Mucosa of rectum (tissue), 2 donors: ENCODE data around the gene CST4.
"Not testable (repeated sequence)": the region's sequence is repeated elsewhere in the genome, so short reads cannot be mapped to it uniquely, and the experiment has no call there.

Experiments used
- H3K27ac ChIP-seq, 2 donors: one replicate each; pipeline ENCODE4 v1.7.0; 2013; ENCODE audit warnings: inconsistent platforms in 2 of 2, low read depth in 2 of 2, low read length in 2 of 2
- H3K27me3 ChIP-seq, 2 donors: one replicate each; pipeline ENCODE4 v1.7.0; 2013; ENCODE audit warnings: low read length in 2 of 2; ENCODE audit not compliant: control insufficient read depth in 2 of 2, insufficient read depth in 2 of 2
- H3K36me3 ChIP-seq, 2 donors: one replicate each; pipeline ENCODE4 v1.7.0; 2013; ENCODE audit warnings: low read length in 2 of 2; ENCODE audit not compliant: control insufficient read depth in 2 of 2, insufficient read depth in 2 of 2
- H3K4me1 ChIP-seq, 2 donors: one replicate each; pipeline ENCODE4 v1.7.0; 2013; ENCODE audit warnings: low read length in 2 of 2, mild to moderate bottlenecking in 1 of 2; ENCODE audit not compliant: control insufficient read depth in 2 of 2, insufficient read depth in 2 of 2
- H3K4me3 ChIP-seq, 2 donors: one replicate each; pipeline ENCODE4 v1.7.0; 2013; ENCODE audit warnings: low read length in 2 of 2
- H3K9ac ChIP-seq, 2 donors: one replicate each; pipeline ENCODE4 v1.7.0; 2013; ENCODE audit warnings: low read length in 2 of 2, low read depth in 1 of 2, mild to moderate bottlenecking in 1 of 2
- H3K9me3 ChIP-seq, 2 donors: one replicate each; pipeline ENCODE4 v1.7.0; 2013; ENCODE audit warnings: low read length in 2 of 2; ENCODE audit not compliant: control insufficient read depth in 2 of 2
- donor health status: healthy.
- donor health status: Normal muscosa, but diverticular disease.

The CST4 gene

GRCh38 chr20:23711778-23712177 is 22.9 kb upstream of the CST4 start:
- not testable (repeated sequence) for H3K36me3 ChIP-seq, H3K27ac ChIP-seq, H3K27me3 ChIP-seq, H3K9me3 ChIP-seq, H3K4me1 ChIP-seq, H3K4me3 ChIP-seq, H3K9ac ChIP-seq

- no peak overlapping the region for H3K9ac ChIP-seq
- no peaks in the 10 kb centered on the region for H3K4me1 ChIP-seq
- H3K36me3 ChIP-seq = no peaks in the 10 kb centered on the region
- no peak overlapping the region for H3K27ac ChIP-seq
- no peaks in the 10 kb centered on the region for H3K27me3 ChIP-seq
- no peak overlapping the region for H3K4me3 ChIP-seq
- H3K9me3 ChIP-seq = no peaks in the 10 kb centered on the region
Measured at GRCh38 chr20:23710771-23711170, 21.9 kb upstream of the CST4 start.

GRCh38 chr20:23705895-23706294 is 17.1 kb upstream of the CST4 start:
- Histone ChIP-seq H3K4me3 (no peak overlapping the region), H3K9me3 (no peaks in the 10 kb centered on the region), H3K9ac (no peak overlapping the region), H3K36me3 (no peaks in the 10 kb centered on the region), H3K27ac (no peak overlapping the region), H3K4me1 (no peaks in the 10 kb centered on the region), H3K27me3 (no peaks in the 10 kb centered on the region)

- H3K36me3 ChIP-seq = no peaks in the 10 kb centered on the region
- no peaks in the 10 kb centered on the region for H3K4me1 ChIP-seq
- H3K9ac ChIP-seq = no peak overlapping the region
- no peaks in the 10 kb centered on the region for H3K9me3 ChIP-seq
- no peak overlapping the region for H3K4me3 ChIP-seq
- H3K27ac ChIP-seq = no peak overlapping the region
- no peaks in the 10 kb centered on the region for H3K27me3 ChIP-seq
Measured at GRCh38 chr20:23702021-23702420, 13.2 kb upstream of the CST4 start.

- Histone ChIP-seq H3K4me3 (no peak overlapping the region), H3K9me3 (no peaks in the 10 kb centered on the region), H3K9ac (no peak overlapping the region), H3K4me1 (no peaks in the 10 kb centered on the region), H3K27me3 (no peaks in the 10 kb centered on the region), H3K27ac (no peak overlapping the region), H3K36me3 (no peaks in the 10 kb centered on the region)
Measured at GRCh38 chr20:23700931-23701330, 12.1 kb upstream of the CST4 start.

- H3K27ac ChIP-seq = no peak overlapping the region
- H3K9ac ChIP-seq = no peak overlapping the region
- H3K9me3 ChIP-seq = no peaks in the 10 kb centered on the region
- H3K4me1 ChIP-seq = no peaks in the 10 kb centered on the region
- H3K27me3 ChIP-seq = no peaks in the 10 kb centered on the region
- no peak overlapping the region for H3K4me3 ChIP-seq
- H3K36me3 ChIP-seq = no peaks in the 10 kb centered on the region
Measured at GRCh38 chr20:23697947-23698346, 9.1 kb upstream of the CST4 start.

GRCh38 chr20:23695068-23695395 is 6.2 kb upstream of the CST4 start:
- not testable (repeated sequence) for H3K9me3 ChIP-seq, H3K36me3 ChIP-seq

GRCh38 chr20:23694178-23695067 is 5.6 kb upstream of the CST4 start:
- not testable (repeated sequence) for H3K4me1 ChIP-seq, H3K9ac ChIP-seq, H3K4me3 ChIP-seq, H3K27ac ChIP-seq, H3K27me3 ChIP-seq, H3K36me3 ChIP-seq, H3K9me3 ChIP-seq

More at GRCh38 chr20:23695068-23695395, 6.2 kb upstream of the CST4 start:
- not testable (repeated sequence) for H3K4me1 ChIP-seq, H3K27me3 ChIP-seq, H3K9ac ChIP-seq, H3K4me3 ChIP-seq, H3K27ac ChIP-seq

GRCh38 chr20:23692725-23693619 is 4.1 kb upstream of the CST4 start:
- H3K9me3 ChIP-seq, H3K27ac ChIP-seq, H3K27me3 ChIP-seq, H3K4me3 ChIP-seq, H3K4me1 ChIP-seq, H3K9ac ChIP-seq, H3K36me3 ChIP-seq: not testable (repeated sequence)

- no peak overlapping the region for H3K27ac ChIP-seq
- H3K9ac ChIP-seq = no peak overlapping the region
- no peaks in the 10 kb centered on the region for H3K9me3 ChIP-seq
- no peaks in the 10 kb centered on the region for H3K27me3 ChIP-seq
- H3K36me3 ChIP-seq = no peaks in the 10 kb centered on the region
- H3K4me1 ChIP-seq = no peaks in the 10 kb centered on the region
- no peak overlapping the region for H3K4me3 ChIP-seq
Measured at GRCh38 chr20:23691675-23692074, 2.8 kb upstream of the CST4 start.
